GM13976 (cell line): ENCODE results near the gene PICALM.
A peak's percentile ranks its signal among the peaks of the same experiment; 100 is the strongest.

Experiments
- DNase-seq: peaks from one replicate; pipeline ENCODE4 v3.0.0; 2012; ENCODE audit warnings: low spot score
- CTCF ChIP-seq: IDR thresholded peaks from 2 replicates; pipeline ENCODE4 v1.5.1; 2012; ENCODE audit warnings: borderline replicate concordance, mild to moderate bottlenecking; ENCODE audit not compliant: insufficient read depth; ENCODE audit errors: extremely low read depth, missing control alignments, control extremely low read depth
- in situ Hi-C: fragments of 300-500 bp; cut with MboI; formaldehyde crosslinking; loops from one replicate; pipeline ENCODE4 v1.12.0; 2022; ENCODE audit warnings: low sequenced_read_pairs, mixed read lengths, inconsistent platforms; ENCODE audit not compliant: unreplicated experiment

Gene PICALM

GRCh38 chr11:85948884-85949283 is 120.0 kb downstream of the PICALM start:
- TF ChIP-seq CTCF = no peak
- in situ Hi-C loops = no loop called here
- DNase-seq = no peak

GRCh38 chr11:85947431-85948272 is 121.2 kb downstream of the PICALM start:
- DNase-seq = peak; percentile 27
- no peak for TF ChIP-seq CTCF
- in situ Hi-C loops = no loop called here

GRCh38 chr11:85946221-85946620 is 122.7 kb downstream of the PICALM start:
- no peak for DNase-seq
- in situ Hi-C loops = no loop called here
- TF ChIP-seq CTCF = no peak

- no peak for DNase-seq
- no peak for TF ChIP-seq CTCF
- in situ Hi-C loops = no loop called here
These were observed 123.1 kb downstream of the PICALM start for GRCh38 chr11:85945788-85946187.

GRCh38 chr11:85945296-85945695 is 123.6 kb downstream of the PICALM start:
- no peak for TF ChIP-seq CTCF
- in situ Hi-C loops = no loop called here
- no peak for DNase-seq

GRCh38 chr11:85941380-85941973 is 127.4 kb downstream of the PICALM start:
- DNase-seq = peak; percentile 53
- in situ Hi-C loops = no loop called here
- TF ChIP-seq CTCF = peak; percentile 39
